GM12864 (cell line): ENCODE data around the gene DNAJA1.

Experiments used
- DNase-seq: peaks from one replicate; pipeline ENCODE4 v3.0.0-alpha.2; 2011; ENCODE audit warnings: low read depth
- H3K4me3 ChIP-seq: 2 replicates; pipeline ENCODE4 v1.5.1; 2011; ENCODE audit warnings: mild to moderate bottlenecking, low read depth, low read length, control low read depth
- TF ChIP-seq, protein P1 (sequence below): IDR thresholded peaks from 2 replicates; pipeline ENCODE4 v1.5.1; 2011; ENCODE audit warnings: low read depth, mild to moderate bottlenecking, moderate library complexity, low read length, control low read depth, inconsistent platforms; ENCODE audit errors: missing control alignments

DNAJA1 gene

DNA sequence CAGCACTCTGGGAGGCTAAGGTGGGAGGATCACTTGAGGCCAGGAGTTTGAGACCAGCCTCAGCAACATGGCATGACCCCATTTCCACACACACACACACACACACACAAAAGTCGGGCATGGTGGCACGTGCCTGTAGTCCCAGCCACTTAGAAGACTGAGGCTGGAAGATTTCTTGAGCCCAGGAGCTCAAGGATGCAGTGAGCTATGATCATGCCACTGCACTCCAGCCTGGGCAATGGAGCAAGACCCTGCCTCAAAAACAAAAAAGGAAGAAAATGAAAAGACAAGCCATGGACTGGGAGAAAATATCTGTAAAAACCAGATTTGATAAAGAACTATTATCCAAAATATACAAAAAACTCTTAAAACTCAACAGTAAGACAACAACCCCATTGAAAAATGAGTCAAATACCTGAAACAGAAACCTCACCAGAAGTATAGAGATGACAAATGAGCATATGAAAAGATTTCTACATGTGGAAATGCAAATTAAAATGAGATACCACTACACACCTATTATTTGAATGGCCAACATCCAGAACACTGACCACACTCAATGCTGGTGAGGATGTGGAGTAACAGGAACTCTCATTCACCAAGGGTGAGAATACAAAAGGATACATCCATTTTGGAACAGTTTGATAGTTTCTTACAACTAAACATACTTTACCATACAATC, 24.7 kb downstream of the DNAJA1 start:
- no peak overlapping the region for H3K4me3 ChIP-seq
- no peak for DNase-seq
- TF ChIP-seq, protein P1, sequence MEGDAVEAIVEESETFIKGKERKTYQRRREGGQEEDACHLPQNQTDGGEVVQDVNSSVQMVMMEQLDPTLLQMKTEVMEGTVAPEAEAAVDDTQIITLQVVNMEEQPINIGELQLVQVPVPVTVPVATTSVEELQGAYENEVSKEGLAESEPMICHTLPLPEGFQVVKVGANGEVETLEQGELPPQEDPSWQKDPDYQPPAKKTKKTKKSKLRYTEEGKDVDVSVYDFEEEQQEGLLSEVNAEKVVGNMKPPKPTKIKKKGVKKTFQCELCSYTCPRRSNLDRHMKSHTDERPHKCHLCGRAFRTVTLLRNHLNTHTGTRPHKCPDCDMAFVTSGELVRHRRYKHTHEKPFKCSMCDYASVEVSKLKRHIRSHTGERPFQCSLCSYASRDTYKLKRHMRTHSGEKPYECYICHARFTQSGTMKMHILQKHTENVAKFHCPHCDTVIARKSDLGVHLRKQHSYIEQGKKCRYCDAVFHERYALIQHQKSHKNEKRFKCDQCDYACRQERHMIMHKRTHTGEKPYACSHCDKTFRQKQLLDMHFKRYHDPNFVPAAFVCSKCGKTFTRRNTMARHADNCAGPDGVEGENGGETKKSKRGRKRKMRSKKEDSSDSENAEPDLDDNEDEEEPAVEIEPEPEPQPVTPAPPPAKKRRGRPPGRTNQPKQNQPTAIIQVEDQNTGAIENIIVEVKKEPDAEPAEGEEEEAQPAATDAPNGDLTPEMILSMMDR = no peak

DNA sequence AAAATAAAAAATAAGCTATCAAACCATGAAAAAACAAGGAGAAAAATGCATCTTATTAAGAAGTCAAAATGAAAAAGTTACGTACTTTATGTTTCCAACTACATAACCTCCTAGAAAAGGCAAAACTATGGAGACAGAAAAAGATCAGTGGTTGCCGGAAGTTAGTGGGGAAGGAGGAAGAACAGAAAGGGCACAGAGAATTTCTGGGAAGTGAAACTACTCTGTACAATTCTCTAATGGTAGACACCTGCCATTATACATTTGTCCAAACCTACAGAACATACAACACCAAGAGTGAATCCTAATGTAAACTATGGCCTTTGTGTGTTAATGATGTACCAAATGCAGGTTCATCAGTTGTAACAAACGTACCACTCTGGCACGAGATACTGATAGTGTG, 26.1 kb downstream of the DNAJA1 start:
- H3K4me3 ChIP-seq = no peak overlapping the region
- TF ChIP-seq, protein P1 = no peak
- no peak for DNase-seq

DNA sequence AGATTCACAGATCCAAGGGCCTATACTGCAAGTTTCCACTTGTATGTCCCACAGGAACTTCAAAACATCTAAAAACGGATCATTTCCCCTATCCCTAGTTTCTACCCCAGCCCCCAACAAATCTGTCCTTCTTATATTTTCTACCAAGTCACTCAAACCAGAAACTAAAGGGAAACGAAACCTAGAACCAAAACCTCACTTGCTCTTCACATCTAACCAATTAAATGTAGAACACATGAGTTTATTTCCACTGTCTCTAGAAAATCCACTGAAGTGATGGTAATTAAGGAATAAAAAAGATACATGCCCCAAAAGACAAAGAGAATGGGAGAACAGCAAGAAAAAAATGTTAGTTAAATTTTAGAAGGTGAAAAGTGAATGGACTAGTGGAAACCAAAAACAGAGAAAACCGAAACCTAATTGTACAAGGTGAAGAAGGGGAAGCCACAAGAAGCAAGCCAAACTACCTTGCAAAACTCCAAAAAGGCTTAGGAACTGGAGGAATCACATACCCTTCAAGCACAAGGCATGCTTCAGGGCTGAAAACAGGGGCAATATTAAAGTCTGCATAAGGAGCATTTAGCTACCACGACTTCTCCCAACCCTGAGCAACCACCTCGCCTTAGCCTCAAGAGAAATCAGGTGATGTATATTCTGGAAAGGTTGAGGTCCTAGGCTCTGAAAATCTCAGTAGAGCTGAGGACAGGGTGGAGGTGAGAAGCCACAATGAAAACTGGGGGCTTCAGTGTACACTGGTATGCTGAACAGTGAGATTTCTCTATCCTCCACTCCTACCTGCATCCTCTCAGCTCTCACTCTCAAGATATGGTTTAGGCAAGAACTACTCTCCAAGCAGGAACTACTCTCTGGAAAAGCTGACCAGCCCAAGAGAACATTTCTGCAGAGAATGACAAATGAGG, 40.3 kb downstream of the DNAJA1 start:
- TF ChIP-seq, protein P1 = no peak
- DNase-seq = peak; percentile 53
- H3K4me3 ChIP-seq = no peak overlapping the region; the same call in 1 of the 2 replicates

DNA sequence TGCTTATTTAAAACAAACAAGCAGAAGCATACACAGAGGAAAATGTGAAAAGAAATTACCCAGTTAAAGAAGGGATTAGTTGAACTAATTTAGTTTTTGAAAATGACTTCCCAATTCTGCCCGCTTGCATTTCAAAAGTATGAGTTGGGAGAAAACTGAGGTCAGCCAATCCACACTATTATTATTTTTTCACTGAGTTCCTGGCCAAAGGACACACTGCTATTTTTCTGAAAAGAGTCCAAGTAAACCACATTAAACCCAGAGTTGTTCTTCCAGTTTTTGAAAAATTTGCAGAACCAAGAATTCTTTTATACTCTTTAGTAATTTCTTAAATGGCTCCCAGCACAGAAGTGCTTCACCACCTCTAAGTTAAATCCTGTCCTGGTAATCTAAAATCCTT, 43.9 kb downstream of the DNAJA1 start:
- H3K4me3 ChIP-seq = no peak overlapping the region
- no peak for DNase-seq
- TF ChIP-seq, protein P1 = no peak

DNA sequence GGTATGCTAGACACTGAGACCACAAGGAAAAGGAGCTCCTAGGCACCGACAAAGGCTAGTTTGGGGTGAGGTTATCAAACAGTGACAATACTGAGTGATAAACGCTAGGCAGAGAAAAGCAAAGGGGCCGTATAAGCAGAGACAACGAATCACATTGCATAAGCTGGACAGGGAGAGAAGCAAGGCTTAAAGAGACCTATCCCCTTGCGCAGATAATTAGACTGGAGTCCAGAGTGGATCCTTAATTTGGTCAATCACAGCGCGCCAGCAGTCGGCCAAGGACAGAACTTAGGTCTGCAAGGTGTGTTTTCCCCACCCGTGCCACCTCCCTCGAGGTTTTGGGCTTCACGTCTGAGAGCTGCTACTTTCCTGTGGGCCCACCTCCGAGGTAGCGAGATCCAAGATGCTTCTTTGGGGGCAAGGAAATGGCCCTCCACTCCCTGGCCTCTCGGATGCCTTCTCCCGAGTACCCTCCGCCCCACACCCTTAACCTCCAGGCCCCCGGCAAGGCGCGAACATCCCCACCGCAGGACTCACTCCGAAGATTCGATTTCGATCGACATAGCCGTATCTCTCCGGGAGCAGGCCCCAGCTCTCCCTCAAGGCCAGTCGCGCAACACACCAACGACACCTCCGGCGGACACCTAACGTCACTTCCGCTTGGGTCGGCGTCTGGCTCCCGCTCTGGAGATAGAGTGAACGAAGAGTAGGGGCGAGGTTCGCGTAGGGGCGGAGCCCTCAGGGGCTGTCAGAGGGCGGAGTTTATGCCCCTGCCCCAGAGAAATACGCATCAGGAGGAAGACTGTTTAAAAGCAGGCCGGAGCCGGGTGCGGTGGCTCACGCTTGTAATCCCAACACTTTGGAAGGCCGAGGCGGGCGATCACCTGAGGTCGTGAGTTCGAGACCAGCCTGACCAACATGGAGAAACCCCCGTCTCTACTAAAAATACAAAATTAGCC, 51.3 kb downstream of the DNAJA1 start, which contains the start of gene SMU1:
Gene SMU1, minus strand, starts transcription at position 629 of the 959 bp plus-strand sequence. Its CDS starts 66 bp downstream, at position 563.
- TF ChIP-seq, protein P1 = no peak
- DNase-seq = peak; percentile 92
- H3K4me3 ChIP-seq = peak within 1 kb of the TSS; percentile 67

DNA sequence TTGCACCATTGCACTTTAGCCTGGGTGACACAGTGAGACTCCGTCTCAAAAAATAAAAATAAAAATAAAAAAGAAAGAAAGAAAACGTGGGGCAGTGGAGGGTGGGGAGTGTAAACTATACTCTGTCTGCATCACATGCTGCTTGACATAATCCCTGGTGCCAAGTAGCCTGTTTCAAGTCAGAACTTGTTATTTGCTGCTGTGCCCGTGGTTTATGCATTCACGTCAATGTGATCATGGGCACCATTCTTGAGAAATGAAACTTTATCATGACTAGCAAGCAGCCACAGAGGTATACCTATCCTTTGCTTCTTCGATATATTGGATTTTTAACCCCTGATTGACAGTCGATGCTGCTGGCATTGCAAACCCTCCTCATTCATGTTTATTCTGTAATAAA, 55.5 kb downstream of the DNAJA1 start:
- DNase-seq = no peak
- no peak overlapping the region for H3K4me3 ChIP-seq
- TF ChIP-seq, protein P1 = no peak
